Stimulated activated CD4-positive, alpha-beta T cell treated with anti-CD3 and anti-CD28 coated beads, Interleukin-12 subunit alpha, Interleukin-12 subunit beta, amount 100 ng/mL, for 48 hours (primary cell): ENCODE data around the gene CCSER1.

Experiments used
- DNase-seq, 3 donors: peaks; one replicate each; pipeline ENCODE4 v3.0.0-alpha.2; 2020; ENCODE audit warnings: low read depth in 2 of 3, low spot score in 1 of 3

CCSER1 gene

DNA sequence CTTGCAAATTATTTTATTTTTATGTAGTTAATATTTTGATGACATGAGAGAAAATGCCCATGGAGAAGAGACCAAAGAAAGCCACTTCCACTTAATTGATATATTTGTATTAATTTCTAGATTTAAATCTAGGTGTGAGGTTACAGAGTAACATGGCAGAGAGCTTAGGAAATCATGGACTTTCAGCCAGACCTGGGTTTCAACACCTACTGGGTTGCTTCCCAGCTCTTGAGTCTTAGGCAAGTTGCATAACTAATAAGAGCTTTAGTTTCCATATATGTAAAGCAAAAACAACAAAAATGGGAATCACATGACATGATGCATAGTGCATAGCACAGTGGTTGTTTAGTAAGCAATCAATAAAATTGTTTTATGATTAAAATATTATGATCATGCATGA lies 413.3 kb downstream of the CCSER1 start:
- no peak for DNase-seq

DNA sequence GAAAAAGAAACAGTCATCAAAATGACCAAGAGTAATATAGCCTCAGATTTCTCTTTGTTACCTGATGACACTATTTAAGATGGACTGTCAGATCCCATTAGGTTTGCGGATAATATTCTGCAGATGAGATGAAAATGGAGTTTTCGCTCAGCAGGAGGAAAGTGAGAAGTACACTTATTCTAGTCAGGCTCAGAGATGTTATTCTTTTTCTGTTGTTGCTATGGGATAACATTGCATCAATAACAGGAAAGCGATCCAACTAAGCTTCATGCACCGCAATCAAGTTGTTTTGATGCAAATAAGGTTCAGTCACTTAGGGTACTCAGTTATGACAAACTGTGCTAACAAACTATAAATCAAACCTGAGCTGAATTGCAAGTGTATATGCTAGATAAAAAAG lies 415.0 kb downstream of the CCSER1 start:
- DNase-seq: no peak

DNA sequence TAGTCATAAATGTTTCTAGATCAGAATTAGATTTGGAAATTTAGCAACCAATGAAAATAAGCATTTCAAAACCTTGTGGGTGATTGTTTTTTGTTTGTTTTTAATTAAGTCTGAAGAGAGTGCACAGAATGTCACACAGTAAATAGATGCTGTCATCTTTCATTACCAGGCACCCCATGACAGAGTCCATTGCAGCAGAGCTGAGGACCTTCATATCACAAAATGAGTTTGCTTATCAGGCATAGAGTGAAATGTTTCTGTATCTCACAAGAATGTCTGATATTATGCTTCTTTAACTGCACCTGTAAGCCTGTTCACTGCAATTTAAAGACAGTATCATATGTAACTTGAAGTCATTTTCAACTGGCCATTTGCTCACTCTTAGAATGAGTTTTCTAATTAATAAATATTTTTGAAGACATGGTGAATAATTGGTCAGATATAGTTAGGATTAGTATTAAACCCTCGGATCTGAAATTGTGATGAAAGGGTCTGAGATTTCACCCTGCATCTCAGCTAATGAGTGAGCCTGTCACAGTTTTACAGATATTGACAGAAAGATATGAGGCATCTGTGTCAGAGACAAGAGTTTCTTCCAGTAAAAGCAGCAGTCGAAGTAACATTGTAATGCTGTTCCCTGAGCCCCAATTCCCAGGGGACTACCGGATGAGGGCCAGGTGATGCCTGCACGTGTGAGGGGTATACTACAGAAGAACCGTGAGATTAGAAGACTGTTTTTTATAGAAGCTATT lies 416.4 kb downstream of the CCSER1 start:
- no peak for DNase-seq

DNA sequence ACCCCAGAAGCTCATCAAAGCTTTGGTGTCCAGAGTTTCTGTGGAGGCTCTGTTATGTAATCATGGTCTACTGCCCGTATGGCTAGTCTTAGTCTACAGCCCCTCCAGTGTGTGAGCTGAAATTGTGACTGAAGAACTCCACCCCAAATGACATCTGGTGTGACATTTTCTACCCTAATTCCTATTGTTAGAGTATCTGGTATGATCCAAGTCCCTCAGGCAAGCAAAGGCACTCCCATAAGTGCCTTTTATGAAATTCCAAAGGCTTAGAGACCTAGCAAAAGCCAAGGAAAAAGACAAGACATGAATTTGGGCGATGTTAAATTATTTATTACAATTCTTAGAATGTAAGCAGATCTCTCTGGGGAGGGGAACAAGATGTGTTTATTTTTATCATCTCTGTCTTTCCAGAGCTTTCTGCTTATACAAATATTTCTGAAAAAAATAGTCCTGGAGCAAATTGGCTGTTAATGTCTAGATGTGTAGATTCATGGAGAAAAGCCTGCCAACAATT lies 417.4 kb downstream of the CCSER1 start:
- DNase-seq: no peak

DNA sequence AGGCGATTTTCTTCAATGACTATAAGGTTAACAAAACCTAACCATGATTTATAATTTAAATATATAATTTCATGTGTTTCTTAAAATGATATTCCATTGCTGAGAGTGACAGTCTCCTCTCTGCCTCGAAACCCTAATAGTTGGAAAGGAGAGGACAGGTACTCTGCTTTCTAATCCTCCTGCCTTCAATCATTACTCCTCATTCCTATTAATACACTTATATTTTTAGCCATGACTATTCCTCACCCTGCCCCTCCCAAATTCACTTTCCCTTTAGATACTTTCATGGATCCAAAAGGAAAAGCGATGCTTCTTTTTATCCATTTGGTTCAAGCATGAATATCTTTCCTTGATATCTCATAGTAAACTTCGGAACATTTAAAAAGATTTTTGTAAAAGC lies 418.2 kb downstream of the CCSER1 start:
- DNase-seq: no peak

DNA sequence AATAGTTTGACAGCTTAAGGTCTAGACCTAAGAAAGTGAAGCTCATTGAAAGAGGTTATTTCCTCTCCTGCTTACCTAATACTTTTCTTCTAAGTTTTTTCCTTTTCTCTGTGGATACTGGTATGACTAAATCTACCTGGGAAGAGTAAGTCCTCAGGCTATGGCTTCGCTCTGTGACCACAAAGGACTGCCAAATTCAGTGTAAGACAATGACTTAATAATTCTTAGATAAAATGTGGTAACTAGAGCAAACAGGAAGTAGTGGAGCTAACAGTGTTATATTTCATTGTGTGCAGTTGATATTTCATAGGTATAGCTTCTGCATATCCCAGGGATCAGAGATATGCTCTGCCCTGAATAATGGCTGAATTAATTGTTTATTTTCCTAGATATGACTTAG lies 418.9 kb downstream of the CCSER1 start:
- DNase-seq: no peak

DNA sequence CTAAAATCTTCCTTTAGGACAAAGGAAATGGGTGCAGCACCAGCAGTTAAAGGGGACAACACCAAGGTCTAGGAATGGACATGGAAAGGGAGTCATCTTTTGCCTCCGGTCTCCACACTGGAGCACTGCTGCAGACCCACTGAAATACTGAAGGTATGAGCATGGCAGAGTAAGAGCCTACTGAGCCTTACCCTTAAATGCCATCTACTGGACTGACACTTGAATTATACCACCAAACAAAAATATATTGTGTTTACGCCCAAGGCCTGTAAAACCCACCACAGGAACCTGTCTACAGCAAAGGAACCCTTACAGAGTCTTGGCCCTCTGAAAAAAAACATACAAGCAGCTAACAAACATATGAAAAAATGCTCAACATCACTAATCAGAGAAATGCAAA lies 443.4 kb downstream of the CCSER1 start:
- no peak for DNase-seq

DNA sequence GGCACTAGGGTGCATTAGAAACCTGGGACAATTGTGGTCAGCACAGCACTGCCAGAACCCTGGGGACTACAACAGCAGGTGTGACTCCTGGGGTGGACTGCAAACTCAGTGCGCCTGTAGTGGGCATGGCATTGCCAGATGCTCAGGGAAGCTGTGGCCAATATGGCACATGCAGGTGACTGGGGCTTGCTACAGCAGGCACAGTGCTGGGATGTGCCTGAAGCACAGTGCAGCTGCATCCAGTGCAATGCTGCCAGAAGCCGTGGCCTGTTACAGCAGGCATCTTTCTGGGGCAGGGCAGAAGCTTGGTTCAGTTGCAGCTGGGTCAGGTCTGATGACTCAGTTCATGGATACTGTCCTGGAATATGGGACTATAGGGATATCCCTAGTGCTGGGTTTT lies 445.8 kb downstream of the CCSER1 start:
- no peak for DNase-seq

DNA sequence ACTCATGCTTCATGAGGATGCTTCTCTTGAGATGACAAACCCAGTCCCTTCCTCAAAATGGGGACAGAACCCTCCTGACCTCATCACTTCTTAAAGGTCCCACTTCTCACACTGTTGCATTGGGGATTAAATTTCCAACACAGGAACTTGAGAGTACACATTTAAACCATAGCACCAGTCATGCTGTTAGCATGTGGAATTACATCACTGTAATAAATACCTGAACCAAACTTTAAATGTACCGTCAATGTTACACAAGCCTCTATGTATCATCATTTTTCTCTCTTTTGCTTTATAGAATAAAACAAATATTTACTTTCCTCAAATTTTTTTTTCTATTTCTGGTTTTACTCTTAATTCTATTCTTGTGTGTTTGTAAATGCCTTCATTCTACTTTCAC lies 448.2 kb downstream of the CCSER1 start:
- DNase-seq: no peak

DNA sequence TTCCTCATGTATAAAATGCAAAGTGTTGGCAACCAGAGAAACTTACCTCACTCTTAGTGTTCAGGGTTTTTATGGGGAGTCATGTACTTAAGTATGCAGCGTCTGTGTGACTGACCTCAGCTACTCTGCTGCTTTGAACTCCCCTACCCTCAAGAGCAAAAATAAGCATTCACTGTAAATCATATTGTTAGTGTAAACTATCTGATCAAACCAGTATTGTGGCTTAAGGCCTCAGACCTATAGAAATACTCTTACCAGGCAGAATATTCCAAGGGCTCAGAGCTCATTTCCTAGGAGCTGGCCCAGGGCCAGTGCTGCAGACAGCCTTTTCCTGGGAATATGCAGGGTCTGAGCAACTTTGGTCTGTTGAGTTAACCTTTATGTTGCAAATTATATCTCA lies 453.1 kb downstream of the CCSER1 start:
- DNase-seq: no peak

DNA sequence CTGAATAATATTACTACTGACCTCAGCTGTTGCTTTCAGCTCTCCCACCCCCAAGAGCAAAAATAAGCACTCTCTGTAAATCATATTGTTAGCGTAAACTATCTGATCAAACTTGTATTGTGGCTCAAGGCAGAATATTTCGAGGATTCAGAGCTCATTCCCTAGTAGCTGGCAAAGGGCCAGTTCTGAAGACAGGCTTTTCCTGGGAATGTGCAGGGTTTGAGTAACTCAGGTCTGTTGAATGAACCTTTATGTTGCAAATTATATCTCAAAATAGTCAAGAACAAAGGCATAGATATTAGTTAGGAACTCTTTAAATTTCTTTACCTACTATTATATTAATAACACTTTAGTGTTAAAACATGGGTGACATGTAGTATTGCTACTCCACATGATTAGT lies 454.9 kb downstream of the CCSER1 start:
- no peak for DNase-seq

DNA sequence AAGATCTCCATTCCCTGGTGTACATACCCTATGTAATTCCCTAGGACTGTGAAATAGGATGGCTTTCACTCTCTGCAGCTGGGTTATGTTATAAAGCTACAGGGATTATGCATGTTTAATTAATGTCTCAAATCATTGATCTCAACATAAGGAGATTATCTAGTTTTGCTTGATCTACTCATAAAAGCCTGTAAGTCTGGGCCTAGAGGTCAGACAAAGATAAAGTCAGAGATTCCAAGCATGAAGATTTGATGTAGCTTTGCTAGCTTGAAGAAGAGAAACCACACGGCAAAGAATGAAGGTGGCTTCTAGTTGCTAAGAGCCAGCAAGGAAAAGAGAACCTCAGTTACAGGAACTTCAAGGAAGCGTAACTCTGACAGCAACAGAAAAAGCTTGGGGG lies 456.9 kb downstream of the CCSER1 start:
- DNase-seq: no peak

DNA sequence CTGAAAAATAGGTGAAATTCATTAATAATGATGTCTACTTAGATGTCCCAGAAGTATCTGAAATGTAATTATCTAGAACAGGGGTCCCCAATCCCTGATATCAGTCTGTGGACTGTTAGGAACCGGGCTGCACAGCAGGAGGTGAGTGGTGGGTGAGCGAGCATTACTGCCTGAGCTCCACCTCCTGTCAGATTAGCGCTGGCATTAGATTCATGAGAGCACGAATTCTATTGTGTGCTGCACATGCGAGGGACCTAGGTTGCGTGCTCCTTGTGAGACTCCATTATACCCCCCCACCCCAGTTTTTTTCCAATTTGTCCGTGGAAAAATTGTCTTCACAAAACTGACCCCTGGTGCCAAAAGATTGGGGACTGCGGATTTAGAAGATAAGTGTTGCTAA lies 458.8 kb downstream of the CCSER1 start:
- no peak for DNase-seq

DNA sequence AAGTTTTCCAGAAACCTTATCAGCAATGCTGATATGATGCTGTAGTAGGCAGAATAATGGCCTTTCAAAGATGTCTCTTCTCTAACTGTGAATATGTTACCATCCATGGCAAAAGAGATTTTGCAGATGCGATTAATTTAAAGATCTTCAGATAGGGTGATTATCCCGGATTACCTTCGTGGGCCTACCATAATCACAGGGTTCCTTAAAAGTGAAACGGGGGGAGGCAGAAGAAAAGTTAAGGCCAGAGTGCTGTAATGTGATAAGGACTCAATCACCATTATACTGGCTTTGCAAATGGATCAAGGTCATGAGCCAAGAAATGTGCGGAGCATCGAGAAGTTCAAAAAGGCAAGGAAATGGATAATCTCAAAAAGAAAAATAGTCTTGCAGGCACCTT lies 459.6 kb downstream of the CCSER1 start:
- DNase-seq: no peak

DNA sequence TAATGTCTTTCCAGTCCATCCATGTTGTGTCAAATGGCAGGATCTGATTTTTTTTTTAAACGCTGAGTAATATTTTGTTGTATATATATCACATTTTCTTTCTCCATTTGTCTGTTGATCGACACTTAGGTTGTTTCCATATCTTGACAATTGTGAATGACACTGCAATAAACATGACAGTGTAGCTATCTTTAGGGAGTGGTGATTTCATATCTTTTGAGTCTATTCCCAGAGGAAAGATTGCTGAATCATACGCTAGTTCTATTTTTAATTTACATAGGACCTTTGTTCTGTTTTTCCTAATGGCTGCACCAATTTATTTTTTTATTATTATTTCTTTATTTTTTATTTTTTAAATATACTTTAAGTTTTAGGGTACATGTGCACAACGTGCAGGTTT lies 470.7 kb downstream of the CCSER1 start:
- no peak for DNase-seq

DNA sequence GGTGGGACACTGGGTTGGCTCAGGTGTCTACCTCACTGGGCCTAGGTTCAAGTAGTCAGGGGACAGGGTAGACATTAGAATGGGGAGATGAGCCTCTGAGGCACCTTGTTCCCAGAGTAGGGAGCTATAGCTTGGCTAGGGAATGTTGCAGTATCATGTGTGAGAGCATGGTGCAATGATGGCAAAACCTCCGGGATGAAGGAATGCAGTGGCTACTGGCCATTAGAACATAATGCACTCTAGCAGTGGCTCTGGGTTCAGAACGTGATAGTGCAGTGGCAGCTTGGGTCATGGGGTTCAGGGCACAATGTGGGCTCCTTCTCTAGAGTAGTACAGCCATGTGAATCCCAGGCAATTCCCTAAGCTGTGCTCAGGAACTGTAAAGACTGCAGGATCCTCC lies 471.5 kb downstream of the CCSER1 start:
- DNase-seq: no peak

DNA sequence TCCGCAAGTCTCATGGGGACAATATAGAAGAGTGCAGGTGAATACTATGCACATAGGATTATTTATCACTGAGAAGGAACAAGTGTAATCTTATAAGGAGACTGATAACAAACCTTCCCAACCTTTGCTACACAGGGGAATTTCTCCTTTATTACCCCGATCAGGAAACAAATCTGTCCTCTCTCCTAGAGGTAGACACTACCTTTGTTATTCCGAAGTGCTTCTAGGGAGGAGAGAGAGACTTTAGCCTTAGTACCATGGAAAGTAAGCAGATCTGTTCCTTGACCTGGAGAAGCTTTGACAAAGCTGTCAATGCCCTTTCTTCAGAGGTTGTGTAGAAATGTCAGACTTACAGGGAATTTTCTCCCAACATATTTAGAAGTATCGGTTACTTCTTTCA lies 475.5 kb downstream of the CCSER1 start:
- DNase-seq: no peak

DNA sequence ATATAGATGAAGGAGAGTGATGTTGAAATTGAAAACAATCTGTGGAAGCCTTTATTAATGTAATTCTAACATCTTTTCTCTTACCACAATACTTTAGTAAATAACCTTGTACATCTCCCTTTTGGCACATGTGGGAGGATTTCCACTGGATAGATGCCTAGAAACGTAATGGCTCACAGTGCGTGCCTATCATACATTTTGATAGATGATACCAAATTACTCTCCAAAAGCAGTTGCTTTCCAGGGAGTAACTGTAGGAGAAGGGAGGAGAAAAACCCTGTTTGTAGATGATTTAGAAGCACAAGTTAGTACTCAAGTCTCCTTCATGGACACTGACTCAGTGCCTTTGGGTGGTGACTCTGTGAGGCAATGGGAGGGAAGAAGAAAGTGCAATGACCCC lies 476.3 kb downstream of the CCSER1 start:
- DNase-seq: no peak

DNA sequence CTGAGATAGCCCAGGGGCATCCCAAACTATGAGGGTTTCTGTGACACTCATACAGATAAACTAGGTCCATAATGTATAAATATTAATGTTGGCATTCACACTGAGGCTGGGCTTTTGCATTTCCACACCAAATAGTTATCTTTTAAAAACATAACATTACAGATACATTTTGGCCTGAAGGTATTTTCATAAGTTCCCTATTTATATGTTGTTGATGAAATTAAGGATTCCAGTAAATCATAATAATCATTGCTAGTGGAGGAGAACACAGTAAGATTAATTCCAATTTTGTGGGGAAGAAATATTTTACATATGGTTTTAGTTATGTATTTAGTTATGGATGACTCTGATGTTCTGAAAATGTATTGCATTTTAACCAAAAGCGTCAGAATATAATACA lies 479.6 kb downstream of the CCSER1 start:
- no peak for DNase-seq

DNA sequence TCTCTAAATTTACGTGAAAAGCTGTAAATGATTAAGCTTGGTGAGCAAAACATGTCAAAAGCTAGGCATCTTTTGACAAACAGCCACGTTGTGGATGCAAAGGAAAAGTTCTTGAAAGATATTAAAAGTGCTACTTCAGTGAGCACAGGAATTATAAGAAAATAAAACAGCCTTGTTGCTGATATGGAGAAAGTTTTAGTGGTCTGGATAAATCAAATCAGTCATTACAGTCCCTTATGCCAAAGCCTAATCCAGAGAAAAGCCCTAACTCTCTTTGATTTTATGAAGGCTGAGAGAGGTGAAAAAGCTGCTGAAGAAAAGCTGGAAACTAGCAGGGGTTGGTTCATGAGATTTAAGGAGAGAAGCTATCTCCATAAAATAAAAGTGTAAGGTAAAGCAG lies 487.2 kb downstream of the CCSER1 start:
- DNase-seq: no peak

DNA sequence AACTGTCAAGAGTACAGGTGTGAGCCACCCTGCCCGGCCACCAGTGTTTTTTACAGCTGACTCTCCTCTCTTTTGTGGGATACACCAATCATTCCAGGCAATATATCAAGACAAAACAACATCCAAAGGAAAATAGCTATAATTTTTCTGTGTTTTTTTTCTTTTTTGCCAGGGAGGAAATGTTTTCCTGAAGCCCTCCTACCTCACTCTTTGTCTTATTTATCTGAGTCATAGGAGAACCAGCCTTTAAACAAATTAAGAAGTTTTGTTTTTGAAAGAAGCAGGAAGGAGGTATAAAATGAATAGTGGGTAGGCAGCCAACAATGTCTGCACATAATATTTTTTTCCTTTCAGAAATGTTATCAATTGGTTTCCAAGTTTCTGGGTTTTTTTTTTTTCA lies 493.9 kb downstream of the CCSER1 start:
- no peak for DNase-seq

DNA sequence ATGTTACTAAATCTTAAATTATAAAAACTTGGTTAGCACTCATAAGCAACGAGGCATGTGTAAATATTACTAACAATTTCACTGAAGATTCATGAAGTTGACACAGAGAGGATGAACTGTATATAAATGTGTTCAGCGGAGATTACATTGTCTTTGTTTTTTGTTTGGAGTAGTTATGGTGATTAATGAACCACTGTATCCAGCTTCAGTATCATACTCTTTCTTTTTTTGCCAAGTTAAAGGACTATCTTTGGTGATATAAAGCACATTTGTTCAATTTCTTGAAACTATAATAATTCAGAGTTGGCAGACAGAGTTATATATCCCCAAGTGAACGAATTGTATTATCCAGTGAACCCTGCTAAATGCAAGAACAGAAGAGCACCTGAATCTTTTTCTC lies 497.6 kb downstream of the CCSER1 start:
- no peak for DNase-seq

DNA sequence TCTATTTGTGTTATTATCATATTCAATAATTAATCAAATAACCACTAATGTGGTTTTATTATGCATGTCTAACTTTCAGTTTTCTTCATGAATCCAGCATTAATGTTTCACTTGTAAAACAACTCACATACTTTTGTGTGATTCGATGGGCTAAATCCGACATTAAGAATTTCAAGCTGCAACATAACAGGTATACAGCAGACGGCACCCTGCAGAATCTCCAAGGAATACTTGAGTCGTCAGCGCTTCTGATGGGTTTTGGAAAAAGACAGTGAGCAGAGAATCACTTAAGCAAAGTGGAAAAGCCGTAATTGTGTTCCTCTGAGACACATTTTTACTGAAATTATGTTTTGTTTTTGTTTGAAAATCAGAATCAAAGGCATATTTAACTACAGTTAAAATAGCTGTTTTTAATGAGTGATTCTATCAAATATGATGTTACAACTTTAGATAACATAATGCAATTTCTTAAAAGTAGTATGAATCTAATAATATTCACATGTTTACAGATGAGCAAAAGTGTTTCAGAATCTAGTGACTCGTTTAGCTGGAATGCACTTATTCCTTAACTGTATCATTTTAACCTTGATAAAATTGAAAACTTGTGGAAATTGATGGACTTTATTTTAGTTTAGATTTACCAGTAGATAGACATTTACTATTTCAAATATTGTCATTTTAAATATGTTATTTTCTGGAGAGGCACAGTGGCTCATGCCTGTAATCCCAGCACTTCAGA lies 514.8 kb downstream of the CCSER1 start:
- DNase-seq: no peak
